HG03097 (cell line): ENCODE measurements around the gene CCT6A.
A peak's percentile ranks its signal among the peaks of the same experiment; 100 is the strongest.
"Not testable (repeated sequence)": the region's sequence is repeated elsewhere in the genome, so short reads cannot be mapped to it uniquely, and the experiment has no call there.

Source experiments
- ATAC-seq: cut with Tn5 transposase; IDR thresholded peaks from one replicate; pipeline ENCODE4 v1.9.1; 2021; ENCODE audit not compliant: unreplicated experiment, low FRiP score

CCT6A gene

DNA sequence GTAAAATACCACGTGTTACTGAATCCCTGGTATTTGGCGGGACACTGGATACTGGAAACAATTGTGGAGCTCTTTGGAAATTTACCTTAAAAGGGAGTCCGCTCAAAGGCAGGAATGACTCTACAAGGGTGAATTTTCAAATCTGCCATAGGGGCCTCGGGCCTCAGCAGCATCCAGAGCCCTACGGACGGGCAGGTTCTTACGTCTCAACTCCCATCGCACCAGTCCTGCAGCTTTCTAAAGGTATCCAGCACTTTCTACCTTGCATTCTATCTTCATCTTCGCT is 569 bp upstream of the CCT6A start:
- no peak for ATAC-seq

DNA sequence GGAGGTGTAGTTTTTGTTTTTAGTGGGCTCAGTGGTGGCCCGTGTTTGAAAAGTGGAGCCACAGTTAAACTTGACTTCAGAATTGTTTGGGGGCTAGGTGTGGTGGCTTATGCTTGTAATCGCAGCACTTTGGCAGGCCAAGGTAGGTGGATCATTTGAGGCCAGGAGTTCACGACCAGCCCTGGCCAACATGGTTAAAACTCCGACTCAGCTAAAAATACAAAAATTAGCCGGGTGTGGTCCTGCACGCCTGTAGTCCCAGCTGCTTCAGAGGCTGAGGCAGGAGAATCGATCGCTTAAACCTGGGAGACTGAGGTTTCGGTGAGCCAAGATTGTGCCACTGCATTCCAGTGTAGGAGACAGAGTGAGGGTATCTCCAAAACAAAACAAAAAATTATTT is 1.8 kb downstream of the CCT6A start:
- no peak for ATAC-seq

DNA sequence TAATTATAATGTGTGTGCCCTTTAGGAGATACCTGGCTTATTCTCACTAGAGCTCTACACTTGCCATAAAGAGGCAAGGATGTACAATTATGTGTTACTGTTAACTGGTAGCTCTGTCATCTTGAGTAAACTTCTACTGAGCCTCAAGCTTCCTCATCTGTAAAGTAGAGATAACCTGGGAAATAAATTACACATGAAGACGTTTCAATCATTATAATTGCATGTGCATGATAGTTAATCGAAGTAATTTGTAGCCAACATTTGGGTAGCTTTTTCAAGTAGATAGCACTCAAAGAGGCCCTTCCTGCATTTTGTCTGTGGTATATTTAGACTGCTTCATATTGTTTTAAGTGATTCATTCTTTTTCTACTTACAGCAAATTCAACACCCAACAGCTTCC is 2.4 kb downstream of the CCT6A start:
- ATAC-seq = no peak

DNA sequence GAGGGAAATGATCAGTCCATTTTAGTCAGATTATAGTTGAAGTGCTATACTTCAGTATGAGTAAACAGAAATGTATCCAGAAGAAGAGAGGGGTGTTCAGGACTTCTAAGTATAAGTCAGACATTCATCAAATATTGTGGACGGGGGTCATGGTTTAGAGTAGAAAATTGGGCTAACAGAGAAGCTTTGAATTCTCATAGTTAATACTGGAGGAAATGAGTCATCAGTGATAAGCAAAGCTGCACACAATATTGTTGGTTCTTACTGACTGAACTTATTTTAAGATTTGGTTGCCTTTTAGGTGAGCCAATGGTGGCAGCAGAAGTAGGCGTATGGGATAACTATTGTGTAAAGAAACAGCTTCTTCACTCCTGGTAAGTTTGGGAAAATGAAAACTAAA is 10.8 kb downstream of the CCT6A start:
- no peak for ATAC-seq

DNA sequence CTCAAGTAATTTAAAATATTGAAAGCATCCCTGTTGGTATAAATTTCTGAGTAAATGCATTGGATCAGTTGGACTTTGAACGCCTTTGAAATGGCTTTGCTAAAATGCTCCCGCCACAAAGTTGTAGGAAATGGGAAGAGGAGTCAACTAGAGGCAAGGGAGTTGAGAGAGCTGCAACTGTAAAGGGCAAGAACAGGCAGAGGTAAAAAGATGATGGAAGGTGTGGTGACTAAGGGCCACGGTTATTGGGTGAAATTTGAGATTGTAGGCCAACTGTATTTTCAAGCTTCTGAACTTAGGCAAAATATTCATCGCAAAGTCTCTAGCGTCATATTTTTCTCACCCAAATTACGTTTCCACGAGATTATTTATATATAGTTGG is 11.9 kb downstream of the CCT6A start:
- no peak for ATAC-seq

DNA sequence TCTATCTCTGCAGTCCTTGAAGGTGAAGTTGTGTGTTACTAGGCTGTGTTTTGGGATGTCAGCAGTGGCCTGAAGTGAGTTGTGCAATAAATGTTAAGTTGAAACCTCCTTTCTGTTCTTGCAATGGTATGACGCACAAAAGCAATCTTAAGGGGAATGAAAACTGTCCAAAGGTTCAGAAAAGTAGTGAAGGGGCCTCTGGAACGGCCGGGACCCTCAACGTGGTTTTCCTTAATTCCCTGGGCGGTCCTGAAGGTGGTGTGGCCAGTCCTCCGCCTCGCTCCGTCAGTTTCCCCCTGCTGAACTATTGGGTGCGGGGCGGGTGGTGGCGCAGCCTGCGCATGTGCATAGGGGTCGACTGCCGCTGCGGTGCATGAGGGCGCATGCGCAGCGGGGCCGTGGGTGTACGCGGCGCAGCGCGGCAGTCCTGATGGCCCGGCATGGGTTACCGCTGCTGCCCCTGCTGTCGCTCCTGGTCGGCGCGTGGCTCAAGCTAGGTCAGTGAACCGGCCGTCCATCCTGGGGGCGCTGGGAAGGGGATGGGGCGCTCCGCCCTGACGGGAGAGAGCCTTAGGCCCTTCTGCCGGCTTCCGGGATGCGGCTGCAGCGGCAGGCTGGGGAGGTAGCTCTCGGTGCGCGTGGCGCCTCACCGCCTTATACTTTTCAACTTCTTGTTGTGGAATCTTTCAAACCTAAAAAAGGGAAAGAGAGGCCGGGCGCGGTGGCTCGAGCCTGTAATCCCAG is 12.5 kb downstream of the CCT6A start, which contains the start of gene SUMF2:
TSS of gene SUMF2 (plus strand) at position 405 of the 744 bp plus-strand sequence. CDS start at position 431, 26 bp downstream.
- peak; percentile 87 for ATAC-seq

DNA sequence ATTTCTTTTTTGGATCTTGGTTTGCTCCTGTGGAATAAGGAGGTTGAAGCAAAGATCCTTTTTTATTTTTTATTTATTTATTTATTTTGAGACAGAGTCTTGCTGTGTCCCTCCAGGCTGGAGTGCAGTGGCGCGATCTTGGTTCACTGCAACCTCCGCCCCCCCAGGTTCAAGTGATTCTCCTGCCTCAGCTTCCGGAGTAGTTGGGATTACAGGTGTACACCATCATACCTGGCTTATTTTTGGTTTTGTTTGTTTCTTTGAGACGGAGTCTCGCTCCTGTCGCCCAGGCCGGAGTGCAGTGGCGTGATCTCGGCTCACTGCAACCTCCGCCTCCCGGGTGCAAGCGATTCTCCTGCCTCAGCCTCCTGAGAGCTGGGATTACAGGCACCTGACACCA is 14.8 kb downstream of the CCT6A start:
- ATAC-seq = not testable (repeated sequence)

DNA sequence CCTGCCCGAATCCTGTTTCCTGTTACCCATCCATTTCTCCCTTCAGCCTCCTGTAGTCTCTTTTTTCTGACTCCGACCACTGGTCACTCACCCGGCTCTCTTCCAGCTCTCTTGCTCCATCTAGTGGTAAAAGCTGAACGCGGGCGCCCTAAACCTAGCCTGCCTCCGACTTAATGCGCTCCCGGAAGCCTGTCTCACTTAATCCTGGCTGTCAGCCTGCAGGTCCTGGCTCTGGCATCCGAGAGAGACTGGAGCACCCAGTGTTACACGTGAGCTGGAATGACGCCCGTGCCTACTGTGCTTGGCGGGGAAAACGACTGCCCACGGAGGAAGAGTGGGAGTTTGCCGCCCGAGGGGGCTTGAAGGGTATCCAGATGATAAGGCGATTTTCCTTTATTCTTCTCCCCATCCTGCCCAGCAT is 22.8 kb downstream of the CCT6A start:
- ATAC-seq = peak; percentile 90

DNA sequence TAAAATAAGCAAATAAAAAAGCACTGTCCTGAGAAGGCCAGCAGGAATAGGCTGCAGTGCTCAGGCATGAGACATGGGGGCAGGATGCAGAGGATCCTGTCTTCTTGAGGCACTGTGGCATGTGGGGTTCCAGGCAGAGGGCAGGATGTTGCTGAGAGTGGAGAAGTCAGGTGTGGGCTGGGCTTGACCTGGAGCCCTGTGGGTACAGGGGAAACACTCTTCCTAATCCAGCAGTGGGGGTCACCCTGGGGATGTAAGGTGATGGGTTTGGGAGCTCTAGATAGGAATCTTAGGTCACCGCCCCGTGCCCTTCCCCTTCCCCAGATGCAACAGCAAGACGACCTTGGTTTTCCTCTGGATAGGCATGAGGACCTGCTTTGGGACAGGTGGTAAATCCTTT is 26.1 kb downstream of the CCT6A start:
- no peak for ATAC-seq

DNA sequence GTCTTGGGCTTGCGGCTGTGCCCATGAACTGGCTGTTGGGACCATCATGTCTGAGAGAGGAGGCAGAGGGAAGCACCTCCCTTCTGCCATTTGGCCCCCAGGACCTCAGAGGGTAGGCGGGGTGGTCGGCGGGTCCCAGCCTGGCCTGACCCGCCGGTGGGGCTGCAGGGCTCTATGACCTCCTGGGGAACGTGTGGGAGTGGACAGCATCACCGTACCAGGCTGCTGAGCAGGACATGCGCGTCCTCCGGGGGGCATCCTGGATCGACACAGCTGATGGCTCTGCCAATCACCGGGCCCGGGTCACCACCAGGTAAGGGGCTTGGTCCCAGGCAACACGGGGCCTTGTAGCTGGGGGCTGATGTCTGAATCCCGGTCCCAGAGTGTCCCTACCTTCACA is 26.6 kb downstream of the CCT6A start:
- no peak for ATAC-seq

DNA sequence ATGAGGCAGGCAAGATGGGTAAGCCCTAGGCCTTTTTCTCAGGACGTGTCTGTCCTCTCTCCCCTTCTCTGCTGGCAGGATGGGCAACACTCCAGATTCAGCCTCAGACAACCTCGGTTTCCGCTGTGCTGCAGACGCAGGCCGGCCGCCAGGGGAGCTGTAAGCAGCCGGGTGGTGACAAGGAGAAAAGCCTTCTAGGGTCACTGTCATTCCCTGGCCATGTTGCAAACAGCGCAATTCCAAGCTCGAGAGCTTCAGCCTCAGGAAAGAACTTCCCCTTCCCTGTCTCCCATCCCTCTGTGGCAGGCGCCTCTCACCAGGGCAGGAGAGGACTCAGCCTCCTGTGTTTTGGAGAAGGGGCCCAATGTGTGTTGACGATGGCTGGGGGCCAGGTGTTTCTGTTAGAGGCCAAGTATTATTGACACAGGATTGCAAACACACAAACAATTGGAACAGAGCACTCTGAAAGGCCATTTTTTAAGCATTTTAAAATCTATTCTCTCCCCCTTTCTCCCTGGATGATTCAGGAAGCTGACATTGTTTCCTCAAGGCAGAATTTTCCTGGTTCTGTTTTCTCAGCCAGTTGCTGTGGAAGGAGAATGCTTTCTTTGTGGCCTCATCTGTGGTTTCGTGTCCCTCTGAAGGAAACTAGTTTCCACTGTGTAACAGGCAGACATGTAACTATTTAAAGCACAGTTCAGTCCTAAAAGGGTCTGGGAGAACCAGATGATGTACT is 28.1 kb downstream of the CCT6A start:
- no peak for ATAC-seq

DNA sequence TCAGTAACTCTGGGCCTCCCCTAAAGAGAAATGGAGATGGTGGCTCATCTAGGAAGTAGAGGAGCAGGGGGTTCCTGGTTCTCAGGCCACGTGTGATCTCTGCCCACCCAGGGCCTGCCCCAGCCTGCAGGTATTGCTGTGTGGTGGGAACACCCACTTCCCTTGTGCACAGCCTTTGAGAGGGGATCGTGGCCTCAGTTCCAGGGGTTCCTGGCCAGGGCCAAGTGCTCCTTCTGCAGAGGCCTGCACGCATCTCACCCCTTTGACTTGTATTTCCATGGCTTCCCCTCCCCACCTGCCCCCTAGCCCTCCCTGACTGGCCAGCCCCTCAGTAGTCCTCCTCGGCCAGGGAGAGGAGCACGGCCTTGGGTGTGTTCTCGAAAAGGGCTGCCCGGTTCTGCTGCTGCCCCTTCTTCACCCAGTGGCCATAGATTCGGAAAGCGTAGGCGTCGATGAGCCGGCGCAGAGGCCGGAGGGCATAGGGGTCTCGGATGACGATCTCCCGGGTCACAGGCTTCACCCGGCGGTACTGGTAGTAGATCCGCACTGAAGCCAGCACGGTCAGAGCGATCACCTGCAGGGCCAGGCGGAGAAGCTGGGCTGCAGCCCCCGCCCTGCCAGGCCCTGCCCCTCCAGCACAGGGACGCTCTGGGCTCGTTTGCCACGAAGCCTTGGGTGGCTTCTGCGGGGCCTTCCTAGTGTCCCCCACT is 29.3 kb downstream of the CCT6A start:
- not testable (repeated sequence) for ATAC-seq

DNA sequence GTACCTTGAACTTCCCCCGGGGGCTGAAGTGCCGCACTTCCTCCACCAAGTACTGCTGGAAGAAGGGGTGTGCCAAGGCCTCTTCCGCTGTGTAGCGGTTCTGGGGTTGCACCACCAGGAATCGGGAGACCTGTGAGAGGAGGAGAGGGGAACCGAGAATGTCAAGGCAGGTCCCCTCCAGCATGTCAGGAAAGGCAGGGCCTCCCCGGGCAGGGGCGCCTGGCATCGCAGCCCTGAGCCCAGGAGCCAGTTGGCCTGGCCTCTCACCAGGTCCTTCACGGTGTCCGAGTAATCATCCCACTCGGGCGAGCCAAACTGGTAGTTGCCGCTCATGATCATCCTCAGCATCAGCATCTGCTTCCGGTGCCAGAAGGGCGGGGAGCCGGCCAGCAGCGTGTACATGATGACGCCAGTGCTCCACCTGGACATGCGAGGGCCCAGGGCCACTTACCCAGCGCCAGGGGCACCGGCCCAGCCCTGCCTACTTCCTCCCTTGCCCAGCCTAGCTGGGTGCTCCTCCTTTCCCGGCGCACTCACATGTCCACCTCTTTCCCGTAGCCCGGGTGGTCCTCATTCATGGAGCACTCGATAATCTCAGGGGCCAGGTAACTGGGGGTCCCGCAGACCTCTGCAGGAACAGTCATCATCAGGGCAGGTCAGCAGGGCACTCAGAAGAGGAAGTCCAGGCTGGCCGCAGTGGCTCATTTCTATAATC is 30.2 kb downstream of the CCT6A start:
- no peak for ATAC-seq

DNA sequence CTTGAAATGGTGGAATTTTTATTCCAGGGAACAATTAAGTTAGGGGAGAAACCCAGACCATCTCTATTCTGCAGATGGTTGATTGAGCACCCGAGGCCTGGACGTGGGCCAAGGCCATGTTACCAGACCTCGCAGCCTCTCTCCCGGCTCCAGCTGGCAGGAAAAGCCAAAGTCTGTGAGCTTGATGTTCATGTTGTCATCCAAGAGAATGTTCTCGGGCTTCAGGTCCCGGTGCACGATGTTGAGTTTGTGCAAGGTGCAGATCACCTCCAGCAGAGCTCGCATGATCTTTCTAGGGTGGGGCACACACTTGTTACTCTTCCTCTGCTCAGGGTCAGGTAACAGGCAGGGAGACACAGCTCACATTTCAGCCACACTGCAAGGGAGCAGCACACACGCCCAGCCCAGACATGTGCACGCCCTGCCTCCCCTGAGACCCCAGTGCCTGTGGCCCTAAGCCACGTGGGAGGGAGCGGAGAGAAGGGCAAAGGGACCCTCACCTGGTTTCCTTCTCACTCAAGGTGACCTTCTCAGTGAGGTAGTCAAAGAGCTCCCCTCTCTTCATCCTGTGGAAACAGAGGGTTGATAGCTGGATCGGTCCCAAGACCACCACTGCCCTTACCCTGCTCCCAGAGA is 31.7 kb downstream of the CCT6A start:
- no peak for ATAC-seq

DNA sequence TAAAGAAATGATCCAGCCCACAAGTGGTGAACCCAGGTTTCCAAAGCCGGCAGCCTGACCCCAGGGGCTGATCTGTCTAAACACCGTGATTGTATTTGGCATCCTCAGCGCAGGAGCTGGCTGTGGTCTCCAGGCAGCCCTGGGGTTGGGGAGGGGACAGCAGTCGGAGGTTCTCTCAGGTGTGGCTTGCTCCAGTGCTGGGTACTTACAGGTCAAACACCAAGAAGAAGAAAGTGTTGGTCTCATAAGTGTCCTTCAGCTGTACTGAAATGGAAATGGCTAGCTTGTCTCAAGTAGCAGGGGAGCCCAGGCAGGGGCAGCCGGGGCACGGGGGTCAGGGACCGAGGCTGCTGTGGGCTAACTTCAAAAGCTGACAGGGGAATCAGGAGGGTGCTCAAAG is 35.2 kb downstream of the CCT6A start:
- no peak for ATAC-seq

DNA sequence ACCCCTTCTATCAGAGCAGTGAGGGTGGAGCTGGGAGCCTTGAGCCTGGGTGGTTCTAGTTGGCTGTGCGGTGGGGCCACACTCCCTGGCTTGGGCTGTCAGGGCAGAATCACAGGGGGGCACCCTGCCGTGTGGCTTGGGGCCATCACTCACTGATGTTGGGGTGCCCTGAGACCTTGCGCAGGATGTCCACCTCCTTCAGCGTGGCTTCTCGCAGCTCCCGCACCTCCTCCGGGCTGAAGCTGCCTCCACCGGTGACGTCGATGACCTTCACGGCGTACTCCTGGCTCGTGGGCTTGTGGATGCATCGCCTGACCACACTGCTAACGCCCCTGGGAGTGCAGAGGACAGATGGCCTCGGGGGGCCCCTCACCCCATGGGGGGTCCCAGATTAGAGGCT is 35.9 kb downstream of the CCT6A start:
- ATAC-seq = no peak

DNA sequence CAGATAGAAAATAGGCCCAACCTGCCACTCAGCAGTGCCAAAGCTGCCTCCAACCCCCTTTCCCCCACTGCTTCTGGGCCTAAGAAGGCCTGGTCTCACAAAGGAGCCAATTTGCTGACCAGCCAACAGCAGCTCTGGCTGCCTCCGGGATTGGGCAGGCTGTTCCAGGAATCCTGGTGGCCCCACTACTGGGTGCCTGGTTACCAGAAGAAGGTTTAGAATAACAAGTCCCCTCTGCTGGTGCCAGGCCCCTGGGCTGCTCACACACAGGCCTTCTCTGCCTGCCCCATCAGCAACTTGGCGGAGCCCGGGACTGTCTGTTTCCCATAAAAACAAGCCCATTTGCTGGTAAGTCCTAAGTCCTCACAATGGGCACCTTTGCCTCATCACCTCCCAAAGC is 40.0 kb downstream of the CCT6A start:
- no peak for ATAC-seq

DNA sequence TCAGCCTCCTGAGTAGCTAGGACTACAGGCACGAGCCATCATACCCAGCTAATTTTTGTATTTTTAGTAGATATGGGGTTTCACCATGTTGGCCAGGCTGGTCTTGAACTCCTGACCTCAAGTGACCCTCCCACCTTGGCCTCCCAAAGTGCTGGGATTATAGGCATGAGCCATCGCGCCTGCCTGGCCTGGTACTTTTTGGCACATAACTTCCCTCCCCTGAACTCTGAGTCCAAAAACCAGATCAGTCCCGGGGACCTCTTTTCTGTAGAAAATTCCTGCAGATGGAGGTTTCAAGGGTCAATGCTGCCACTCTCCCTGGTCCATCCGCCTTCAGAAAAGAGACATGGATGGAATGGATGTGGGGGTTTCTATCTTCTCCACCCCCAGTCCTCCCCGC is 40.8 kb downstream of the CCT6A start:
- ATAC-seq = not testable (repeated sequence)

DNA sequence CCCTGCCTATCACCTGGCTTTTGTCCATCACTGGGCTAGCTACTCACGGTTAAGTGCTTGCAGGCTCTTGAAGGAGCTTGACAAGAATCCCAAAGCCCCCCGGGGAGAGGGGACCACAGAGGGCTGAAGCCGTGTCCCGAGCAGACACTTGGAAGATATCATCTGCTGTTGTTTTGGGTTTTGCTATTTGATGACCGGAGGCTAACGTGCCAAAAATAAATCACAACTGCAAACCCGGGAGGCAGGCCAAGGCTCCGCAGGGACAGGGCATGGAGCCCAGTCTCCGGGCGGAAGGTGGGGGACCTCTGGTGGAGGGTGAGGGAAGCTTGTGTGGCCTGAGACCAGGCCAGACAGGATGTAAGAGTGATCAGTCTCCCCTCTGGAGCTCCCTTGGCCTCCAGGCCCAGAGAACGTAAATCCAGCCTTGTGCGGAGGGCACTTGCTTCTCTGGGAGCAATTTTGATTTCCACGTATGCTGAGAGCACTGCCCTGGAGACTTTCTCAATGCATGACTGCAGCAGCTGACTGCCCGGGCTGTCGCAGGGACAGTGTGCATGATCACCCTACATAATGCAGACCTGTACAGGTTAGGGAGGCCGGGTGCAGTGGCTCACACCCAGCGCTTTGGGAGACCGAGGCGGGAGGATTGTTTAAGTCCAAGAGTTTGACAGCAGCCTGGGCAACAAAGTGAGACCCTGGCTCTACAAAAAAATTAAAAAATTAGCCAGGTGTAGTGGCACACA is 41.4 kb downstream of the CCT6A start, which contains the start of gene PHKG1:
TSS of gene PHKG1 (minus strand) at position 164 of the 743 bp plus-strand sequence. CDS start 4,011 bp downstream, outside the sequence.
- no peak for ATAC-seq

DNA sequence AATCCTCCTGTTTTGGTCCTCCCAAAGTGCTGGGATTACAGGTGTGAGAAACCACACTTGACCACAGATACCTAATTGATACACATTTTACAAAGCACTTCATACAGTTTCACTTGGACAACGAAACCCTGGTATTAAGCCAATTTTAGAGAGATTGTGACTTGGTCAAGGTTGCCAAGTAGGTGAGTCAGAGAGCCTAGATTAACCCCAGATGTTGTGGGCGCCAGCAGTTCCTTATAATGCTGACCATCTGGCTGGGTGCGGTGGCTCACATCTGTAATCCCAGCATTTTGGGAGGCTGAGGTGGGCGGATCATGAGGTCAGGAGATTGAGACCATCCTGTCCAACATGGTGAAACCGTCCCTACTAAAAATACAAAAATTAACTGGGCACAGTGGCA is 46.1 kb downstream of the CCT6A start:
- no peak for ATAC-seq
